ENCODE measurements around the gene NTN3.
A peak's percentile ranks its signal among the peaks of the same experiment; 100 is the strongest.

The NTN3 gene

DNA sequence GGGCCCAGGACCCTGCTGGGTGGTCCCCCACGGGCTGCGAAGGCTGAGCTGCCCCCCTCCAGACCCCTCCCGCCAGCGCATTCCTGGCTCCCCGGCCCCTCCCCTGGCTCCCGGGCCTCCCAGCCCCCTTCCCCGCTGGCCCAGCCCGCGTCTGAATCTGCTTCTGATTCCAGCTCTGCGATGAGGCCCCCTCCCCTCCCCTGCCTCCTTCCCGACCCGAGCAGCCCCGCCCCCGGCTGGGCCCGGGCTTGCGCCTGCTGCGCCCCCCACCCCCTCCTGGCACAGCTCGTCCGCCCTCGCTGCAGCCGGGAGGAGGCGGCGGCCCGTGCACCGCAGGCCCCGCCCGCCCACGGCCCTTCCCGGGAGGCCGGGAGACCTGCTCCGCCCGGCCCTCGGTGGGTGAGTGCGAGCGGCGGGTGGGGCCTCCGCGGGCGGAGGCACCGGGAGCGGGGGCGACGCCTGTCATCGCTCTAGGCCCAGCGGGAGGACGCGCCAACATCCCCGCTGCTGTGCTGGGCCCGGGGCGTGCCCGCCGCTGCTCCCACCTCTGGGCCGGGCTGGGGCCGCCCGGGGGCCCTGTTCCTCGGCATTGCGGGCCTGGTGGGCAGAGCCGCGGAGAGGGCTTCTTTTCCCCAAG, at the start of gene NTN3:
Gene NTN3, plus strand, starts transcription at position 282 of the 637 bp plus-strand sequence. CDS start 405 bp downstream, outside the sequence.
- Mint-ChIP-seq H3K36me3 (ENCODE audit: low read depth) (no peaks in the 10 kb centered on the region), H3K4me1 (peaks cover 21% of the 10 kb centered on the region), H3K4me3 (peak within 1 kb of the TSS; percentile 71 to 77 (median 72)), H3K27ac (peak within 1 kb of the TSS; percentile 62 to 90 (median 83)), H3K9me3 (no peaks in the 10 kb centered on the region), H3K27me3 (ENCODE audit: low read depth) (peaks cover 4% of the 10 kb centered on the region)
- TF ChIP-seq, protein P1, sequence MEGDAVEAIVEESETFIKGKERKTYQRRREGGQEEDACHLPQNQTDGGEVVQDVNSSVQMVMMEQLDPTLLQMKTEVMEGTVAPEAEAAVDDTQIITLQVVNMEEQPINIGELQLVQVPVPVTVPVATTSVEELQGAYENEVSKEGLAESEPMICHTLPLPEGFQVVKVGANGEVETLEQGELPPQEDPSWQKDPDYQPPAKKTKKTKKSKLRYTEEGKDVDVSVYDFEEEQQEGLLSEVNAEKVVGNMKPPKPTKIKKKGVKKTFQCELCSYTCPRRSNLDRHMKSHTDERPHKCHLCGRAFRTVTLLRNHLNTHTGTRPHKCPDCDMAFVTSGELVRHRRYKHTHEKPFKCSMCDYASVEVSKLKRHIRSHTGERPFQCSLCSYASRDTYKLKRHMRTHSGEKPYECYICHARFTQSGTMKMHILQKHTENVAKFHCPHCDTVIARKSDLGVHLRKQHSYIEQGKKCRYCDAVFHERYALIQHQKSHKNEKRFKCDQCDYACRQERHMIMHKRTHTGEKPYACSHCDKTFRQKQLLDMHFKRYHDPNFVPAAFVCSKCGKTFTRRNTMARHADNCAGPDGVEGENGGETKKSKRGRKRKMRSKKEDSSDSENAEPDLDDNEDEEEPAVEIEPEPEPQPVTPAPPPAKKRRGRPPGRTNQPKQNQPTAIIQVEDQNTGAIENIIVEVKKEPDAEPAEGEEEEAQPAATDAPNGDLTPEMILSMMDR (IDR thresholded peaks at IDR 0.05; ENCODE audit: unreplicated experiment in 3 of 3) = no peak

DNA sequence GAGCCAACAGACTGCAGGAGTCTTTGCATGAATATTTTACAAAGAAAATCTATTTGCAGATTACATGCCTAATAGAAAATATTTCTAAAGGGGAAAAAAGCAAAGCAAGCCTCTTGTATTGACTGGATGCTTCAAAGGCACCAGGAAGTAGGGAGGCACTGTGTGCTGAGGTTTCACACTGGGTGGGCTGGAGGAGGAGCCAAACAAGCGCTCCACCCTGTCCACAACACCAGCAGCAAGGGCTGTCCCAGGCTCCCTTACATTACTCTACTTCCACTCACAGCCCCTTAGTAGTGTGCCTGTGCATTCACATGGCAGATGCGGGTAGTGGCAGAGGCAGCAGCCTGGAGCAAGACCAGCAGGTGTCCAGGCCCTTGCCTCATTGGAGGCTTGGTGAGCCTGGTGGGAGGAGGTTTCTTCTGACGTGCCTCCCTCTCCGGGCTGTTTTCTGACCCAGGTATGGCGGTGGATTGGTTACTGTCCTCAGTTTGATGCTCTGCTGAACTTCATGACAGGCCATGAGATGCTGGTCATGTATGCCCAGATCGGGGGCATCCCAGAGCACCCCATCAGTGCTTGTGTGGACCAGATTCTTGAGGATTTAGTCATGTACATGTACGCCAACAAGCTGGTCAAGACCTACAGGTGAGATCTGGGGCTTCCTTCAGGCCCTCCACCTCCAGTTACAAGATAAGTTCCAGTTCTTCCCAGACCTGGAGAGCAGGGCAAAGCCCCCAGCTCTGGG, 48.8 kb upstream of the NTN3 start:
- TF ChIP-seq, protein P1 (IDR thresholded peaks at IDR 0.05; ENCODE audit: unreplicated experiment in 3 of 3) = no peak
- H3K36me3 Mint-ChIP-seq (ENCODE audit: low read depth) = no peaks in the 10 kb centered on the region
- H3K9me3 Mint-ChIP-seq = no peaks in the 10 kb centered on the region
- no peak overlapping the region for H3K4me3 Mint-ChIP-seq
- no peaks in the 10 kb centered on the region for H3K4me1 Mint-ChIP-seq
- H3K27ac Mint-ChIP-seq = no peak overlapping the region
- peaks cover 8% of the 10 kb centered on the region for H3K27me3 Mint-ChIP-seq (ENCODE audit: low read depth)

DNA sequence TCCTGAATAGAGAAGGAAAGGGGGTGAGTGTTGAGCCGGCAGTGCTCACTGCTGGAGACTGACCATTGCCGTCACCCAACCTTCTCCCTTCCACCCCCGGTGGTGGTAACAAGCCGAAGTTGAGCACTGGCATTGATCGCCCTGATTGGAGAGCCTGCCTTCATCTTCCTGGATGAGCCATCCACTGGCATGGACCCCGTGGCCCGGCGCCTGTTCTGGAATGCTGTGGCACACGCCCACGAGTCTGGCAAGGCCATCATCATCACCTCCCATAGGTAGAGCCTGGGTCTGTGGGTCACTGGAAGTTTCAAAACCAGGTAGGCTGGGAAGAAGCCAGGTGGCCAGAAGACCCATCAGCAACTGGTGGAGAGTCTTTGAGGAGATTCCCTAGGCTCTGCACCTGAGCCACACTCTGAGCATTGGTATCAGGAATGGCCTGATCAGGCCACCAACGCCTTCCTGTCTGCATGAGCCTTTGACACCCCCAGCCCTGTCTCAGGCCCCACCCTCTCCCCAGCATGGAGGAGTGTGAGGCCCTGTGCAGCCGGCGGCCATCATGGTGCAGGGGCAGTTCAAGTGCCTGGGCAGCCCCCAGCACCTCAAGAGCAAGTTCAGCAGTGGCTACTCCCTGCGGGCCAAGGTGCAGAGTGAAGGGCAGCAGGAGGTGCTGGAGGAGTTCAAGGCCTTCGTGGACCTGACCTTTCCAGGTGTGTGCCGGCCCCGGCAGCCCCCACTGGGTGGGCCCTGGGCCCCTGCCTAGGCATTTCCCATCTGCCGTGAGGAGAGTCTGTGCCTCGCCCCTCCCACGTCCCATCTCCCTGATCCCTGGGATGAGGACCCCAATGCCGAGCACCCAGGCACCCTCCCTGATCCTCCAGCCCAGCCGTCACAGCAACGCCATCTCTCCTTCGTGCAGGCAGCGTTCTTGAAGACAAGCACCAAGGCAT, 46.8 kb upstream of the NTN3 start:
- TF ChIP-seq, protein P1 (IDR thresholded peaks at IDR 0.05; ENCODE audit: unreplicated experiment in 3 of 3) = no peak
- Mint-ChIP-seq H3K4me1 (peaks cover 4% of the 10 kb centered on the region), H3K27ac (no peak overlapping the region)

DNA sequence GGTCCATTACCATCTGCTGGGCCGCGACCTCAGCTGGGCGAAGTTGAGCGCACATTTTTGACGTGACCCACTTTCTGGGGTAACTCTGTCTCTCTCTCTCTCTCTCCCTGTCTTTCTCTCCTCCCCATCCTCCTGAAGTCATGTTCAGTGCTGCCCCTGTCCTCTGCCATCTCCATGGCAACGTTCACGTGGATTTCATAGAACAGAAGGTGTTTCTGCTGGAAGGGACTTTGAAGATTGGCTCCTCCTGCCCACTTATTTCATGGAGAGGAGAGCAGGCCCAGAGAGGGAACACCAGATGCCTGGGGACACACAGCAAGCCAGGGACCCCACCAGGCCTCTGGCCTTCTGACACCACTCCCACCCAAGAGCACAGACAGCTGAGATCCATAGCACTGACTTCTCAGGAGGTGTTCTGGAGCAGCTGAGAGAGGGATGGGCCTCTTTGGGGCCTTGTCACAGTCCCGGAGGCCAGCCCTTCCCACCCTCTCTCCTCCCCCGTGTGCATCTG, 46.0 kb upstream of the NTN3 start:
- H3K27ac Mint-ChIP-seq = no peak overlapping the region
- no peak overlapping the region for H3K4me3 Mint-ChIP-seq
- H3K9me3 Mint-ChIP-seq = no peaks in the 10 kb centered on the region
- peaks cover 7% of the 10 kb centered on the region for H3K27me3 Mint-ChIP-seq (ENCODE audit: low read depth)
- no peaks in the 10 kb centered on the region for H3K36me3 Mint-ChIP-seq (ENCODE audit: low read depth)
- TF ChIP-seq, protein P1 (IDR thresholded peaks at IDR 0.05; ENCODE audit: unreplicated experiment in 3 of 3) = no peak
- H3K4me1 Mint-ChIP-seq = peaks cover 8% of the 10 kb centered on the region

More for the DNA sequence above, 46.8 kb upstream of the NTN3 start:
- H3K4me3 Mint-ChIP-seq = no peak overlapping the region
- peaks cover 8% of the 10 kb centered on the region for H3K27me3 Mint-ChIP-seq (ENCODE audit: low read depth)
- H3K36me3 Mint-ChIP-seq (ENCODE audit: low read depth) = no peaks in the 10 kb centered on the region
- no peaks in the 10 kb centered on the region for H3K9me3 Mint-ChIP-seq

DNA sequence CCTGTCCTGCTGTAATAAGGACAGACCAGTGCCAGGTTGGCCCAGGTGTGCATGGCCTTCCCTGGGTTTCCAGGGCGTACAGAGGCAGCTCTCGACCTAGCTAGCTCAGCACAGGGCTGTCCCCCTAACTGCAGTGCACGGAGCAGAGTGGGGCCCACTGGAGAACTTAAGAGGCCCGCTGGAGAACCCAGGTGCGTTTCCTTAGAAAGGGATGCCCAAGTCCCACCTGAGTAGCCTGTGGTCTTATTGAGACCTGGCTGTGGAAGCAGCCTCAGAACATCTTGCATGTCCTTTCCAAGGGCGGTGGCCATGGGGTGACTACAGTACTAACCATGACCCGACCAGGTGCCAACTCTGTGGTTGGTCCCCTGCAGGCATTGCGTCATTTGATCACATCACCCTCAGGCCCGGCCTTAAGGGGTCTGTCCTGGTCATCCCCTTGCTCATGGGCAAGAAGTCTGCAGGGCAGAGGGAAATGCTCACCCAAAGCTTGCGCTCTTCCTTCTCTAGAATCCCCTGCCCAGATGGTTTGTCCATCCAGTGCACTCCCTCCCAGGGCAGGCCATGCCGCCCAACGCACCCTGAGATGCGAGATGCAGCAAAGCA, 45.2 kb upstream of the NTN3 start:
- TF ChIP-seq, protein P1 (IDR thresholded peaks at IDR 0.05; ENCODE audit: unreplicated experiment in 3 of 3) = no peak
- H3K9me3 Mint-ChIP-seq = no peaks in the 10 kb centered on the region
- H3K4me3 Mint-ChIP-seq = peak overlapping the region in 2 of 3 experiments; percentile 26 to 56
- H3K27me3 Mint-ChIP-seq (ENCODE audit: low read depth) = peaks cover 4% of the 10 kb centered on the region
- no peaks in the 10 kb centered on the region for H3K36me3 Mint-ChIP-seq (ENCODE audit: low read depth)
- H3K4me1 Mint-ChIP-seq = peaks cover 17% of the 10 kb centered on the region
- no peak overlapping the region for H3K27ac Mint-ChIP-seq
